ENCODE results near the gene BHLHA9. TPM values are rescaled to one million over a fixed set of nuclear protein-coding genes. Genes with fewer than 3 reads are reported as not detected.
"Not testable (repeated sequence)": the region's sequence is repeated elsewhere in the genome, so short reads cannot be mapped to it uniquely, and the experiment has no call there.

The BHLHA9 gene
- total and polyA plus RNA-seq, 2 of the 8 experiments (the other 6 are each of a cell fraction or from before 2014, with no cell fraction given): 0.29 to 0.34 TPM

DNA sequence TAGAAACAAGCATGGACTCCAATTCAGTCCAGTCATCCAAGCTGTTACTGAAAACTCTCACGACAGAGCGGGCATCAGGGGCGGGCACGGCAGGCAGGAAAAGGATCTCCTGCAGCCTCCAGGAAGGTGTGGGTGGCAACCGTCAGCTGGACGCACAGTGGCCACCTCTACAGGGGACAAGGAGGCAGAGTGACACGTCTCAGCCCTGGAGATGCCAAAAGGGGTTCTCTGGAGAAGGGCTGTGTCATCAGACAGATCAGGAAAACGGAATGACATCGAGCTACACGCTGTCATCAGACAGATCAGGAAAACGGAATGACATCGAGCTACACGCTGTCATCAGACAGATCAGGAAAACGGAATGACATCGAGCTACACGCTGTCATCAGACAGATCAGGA lies 37.6 kb downstream of the BHLHA9 start:
- H3K36me3 ChIP-seq (ENCODE audit: control insufficient read depth in 2 of 4, insufficient read depth in 4 of 4, low read length in 3 of 4); H3K4me2 ChIP-seq (ENCODE audit: insufficient read depth in 1 of 2, low read depth in 2 of 2, low read length in 2 of 2); H3K79me2 ChIP-seq (ENCODE audit: control insufficient read depth in 1 of 2, insufficient read depth in 2 of 2, low read length in 2 of 2); H3K4ac ChIP-seq (replicated peaks; ENCODE audit: insufficient read length, low read depth, low read length); H3K23me2 ChIP-seq (ENCODE audit: low read depth, low read length); POLR2A ChIA-PET (ENCODE audit: partially characterized antibody); H3K27me3 ChIP-seq (replicated peaks in 1 of 4; ENCODE audit: control insufficient read depth in 3 of 4, extremely low read depth in 1 of 4, insufficient read depth in 3 of 4, low read length in 3 of 4); H2BK5ac ChIP-seq (ENCODE audit: low read depth, low read length); H2BK15ac ChIP-seq (ENCODE audit: low read length); H2BK120ac ChIP-seq (replicated peaks; ENCODE audit: low read depth, low read length); H3K4me3 ChIP-seq (ENCODE audit: extremely low read depth in 1 of 4, insufficient read depth in 2 of 4, low read depth in 3 of 4, low read length in 4 of 4); H3K9ac ChIP-seq (replicated peaks in 1 of 4; ENCODE audit: extremely low read depth in 1 of 4, low read depth in 3 of 4, low read length in 3 of 4); DNase-seq (ENCODE audit: low read depth in 1 of 2, low spot score in 2 of 2); H2AK5ac ChIP-seq (ENCODE audit: low read depth, low read length); H4K8ac ChIP-seq (ENCODE audit: extremely low read depth, insufficient read depth, low read length); H3K27ac ChIP-seq (ENCODE audit: low read depth, low read length); FAIRE-seq; H3K14ac ChIP-seq (ENCODE audit: insufficient read length); H4K20me1 ChIP-seq (replicated peaks in 1 of 2; ENCODE audit: control insufficient read depth in 1 of 2, insufficient read depth in 2 of 2, low read length in 2 of 2); H3K56ac ChIP-seq (replicated peaks; ENCODE audit: insufficient read length, low read depth, low read length); H3K9me3 ChIP-seq (ENCODE audit: insufficient read depth in 2 of 2, low read depth in 1 of 2, low read length in 1 of 2); H3K79me1 ChIP-seq (ENCODE audit: low read depth, low read length); H4K91ac ChIP-seq (replicated peaks; ENCODE audit: insufficient read length, low read length); H3K18ac ChIP-seq (ENCODE audit: extremely low read depth, low read length); H2BK12ac ChIP-seq (ENCODE audit: low read depth, low read length); H2BK20ac ChIP-seq (ENCODE audit: low read length); H2AFZ ChIP-seq (ENCODE audit: low read length); H4K5ac ChIP-seq (ENCODE audit: insufficient read length, low read depth, low read length); H3K4me1 ChIP-seq (replicated peaks in 1 of 4; ENCODE audit: control insufficient read depth in 3 of 4, insufficient read depth in 4 of 4, low read length in 3 of 4); H3K23ac ChIP-seq (ENCODE audit: insufficient read length): not testable (repeated sequence)
- WGBS, 2 experiments (ENCODE audit: extremely low coverage in 1 of 2, insufficient coverage in 1 of 2, insufficient read length in 1 of 2, insufficient replicate concordance in 2 of 2, low coverage in 1 of 2, low lambda C conversion rate in 2 of 2, missing lambda C conversion rate in 1 of 2): 80% methylated on average over 10 of the region's 16 CpGs; no CpG with 5 or more reads in 1 of the 2 experiments
- CTCF ChIA-PET (ENCODE audit: partially characterized antibody): interaction anchor here (0.9 kb wide), 1 partner anchor 25 kb away, joined by 3 read pairs; no protein-coding TSS in a partner anchor
